ENCODE results near the gene ZSCAN18. TPM values are rescaled to one million over a fixed set of nuclear protein-coding genes. Genes with fewer than 3 reads are reported as not detected.

The ZSCAN18 gene
- total RNA-seq, 4 donors from 2014 or later, result 9.0 to 49.6 (median 21.1) TPM

- TF ChIP-seq POLR2A (IDR thresholded peaks at IDR 0.05) (no peak), CTCF (IDR thresholded peaks at IDR 0.05) (no peak)
- Histone ChIP-seq H3K4me3 (no peak overlapping the region), H3K27me3 (no peaks in the 10 kb centered on the region), H3K4me1 (peaks cover 0 to 3% (median 0%) of the 10 kb centered on the region in 3 donors), H3K27ac (no peak overlapping the region), H3K36me3 (no peaks in the 10 kb centered on the region), H3K9me3 (peaks cover 0 to 71% (median 41%) of the 10 kb centered on the region in 3 donors)
- no peak for DNase-seq
- 100% methylated on average over 4 of the region's 16 CpGs; no CpG with 5 or more reads in 1 of the 2 donors for WGBS, 2 donors
- intact Hi-C loops (cut with DNase I), result no loop called here
These were observed 45.8 kb downstream of the ZSCAN18 start for GRCh38 chr19:58052256-58052655.

- Histone ChIP-seq H3K4me3 (no peak overlapping the region), H3K27me3 (no peaks in the 10 kb centered on the region), H3K4me1 (no peaks in the 10 kb centered on the region), H3K9me3 (peaks cover 0 to 99% (median 65%) of the 10 kb centered on the region in 3 donors), H3K27ac (no peak overlapping the region), H3K36me3 (no peaks in the 10 kb centered on the region)
- TF ChIP-seq CTCF (IDR thresholded peaks at IDR 0.05) (no peak), POLR2A (IDR thresholded peaks at IDR 0.05) (no peak)
- DNase-seq, result no peak
- intact Hi-C loops (cut with DNase I), result no loop called here
- 86 to 95% methylated on average over 7 of the region's 12 CpGs for WGBS, 2 donors
These were observed 50.4 kb downstream of the ZSCAN18 start for GRCh38 chr19:58047672-58048071.

GRCh38 chr19:58046856-58047255 lies 51.2 kb downstream of the ZSCAN18 start:
- no peaks in the 10 kb centered on the region for H3K27me3 ChIP-seq
- intact Hi-C loops (cut with DNase I), result no loop called here
- TF ChIP-seq POLR2A (IDR thresholded peaks at IDR 0.05) (no peak), CTCF (IDR thresholded peaks at IDR 0.05) (no peak)
- DNase-seq, result no peak
- H3K4me3 ChIP-seq, result no peak overlapping the region
- no peaks in the 10 kb centered on the region for H3K36me3 ChIP-seq
- no peak overlapping the region for H3K27ac ChIP-seq
- no peaks in the 10 kb centered on the region for H3K4me1 ChIP-seq
- 40 to 83% methylated on average over 1 to 4 of the region's 7 CpGs for WGBS, 2 donors
- H3K9me3 ChIP-seq, result peaks cover 0 to 99% (median 70%) of the 10 kb centered on the region in 3 donors

GRCh38 chr19:58045411-58046050 lies 52.5 kb downstream of the ZSCAN18 start:
- 88 to 95% methylated on average over 14 to 16 of the region's 24 CpGs for WGBS, 2 donors
- H3K27me3 ChIP-seq, result no peaks in the 10 kb centered on the region
- TF ChIP-seq POLR2A (IDR thresholded peaks at IDR 0.05) (no peak), CTCF (IDR thresholded peaks at IDR 0.05) (no peak)
- peaks cover 0 to 99% (median 73%) of the 10 kb centered on the region in 3 donors for H3K9me3 ChIP-seq
- H3K27ac ChIP-seq, result no peak overlapping the region
- no peak for DNase-seq
- no peak overlapping the region for H3K4me3 ChIP-seq
- H3K36me3 ChIP-seq, result no peaks in the 10 kb centered on the region
- intact Hi-C loops (cut with DNase I), result no loop called here
- H3K4me1 ChIP-seq, result no peaks in the 10 kb centered on the region

GRCh38 chr19:58044886-58045285 lies 53.1 kb downstream of the ZSCAN18 start:
- intact Hi-C loops (cut with DNase I), result no loop called here
- 93% methylated on average over 14 to 17 of the region's 26 CpGs for whole genome bisulfite sequencing, 2 donors
- no peak for DNase-seq
- no peak for TF ChIP-seq POLR2A (IDR thresholded peaks at IDR 0.05)
- Histone ChIP-seq H3K27ac (no peak overlapping the region), H3K9me3 (peaks cover 0 to 99% (median 74%) of the 10 kb centered on the region in 3 donors), H3K27me3 (no peaks in the 10 kb centered on the region), H3K4me1 (no peaks in the 10 kb centered on the region), H3K36me3 (no peaks in the 10 kb centered on the region), H3K4me3 (no peak overlapping the region)

Measured in esophagus squamous epithelium (tissue), 5 donors.